COLO829 (cell line): ENCODE results near the gene THBS3.
"Not testable (repeated sequence)": the region's sequence is repeated elsewhere in the genome, so short reads cannot be mapped to it uniquely, and the experiment has no call there.

ENCODE experiments used
- DNase-seq: peaks from one replicate; pipeline ENCODE4 v3.0.0; 2012; ENCODE audit warnings: low spot score

The THBS3 gene

DNA sequence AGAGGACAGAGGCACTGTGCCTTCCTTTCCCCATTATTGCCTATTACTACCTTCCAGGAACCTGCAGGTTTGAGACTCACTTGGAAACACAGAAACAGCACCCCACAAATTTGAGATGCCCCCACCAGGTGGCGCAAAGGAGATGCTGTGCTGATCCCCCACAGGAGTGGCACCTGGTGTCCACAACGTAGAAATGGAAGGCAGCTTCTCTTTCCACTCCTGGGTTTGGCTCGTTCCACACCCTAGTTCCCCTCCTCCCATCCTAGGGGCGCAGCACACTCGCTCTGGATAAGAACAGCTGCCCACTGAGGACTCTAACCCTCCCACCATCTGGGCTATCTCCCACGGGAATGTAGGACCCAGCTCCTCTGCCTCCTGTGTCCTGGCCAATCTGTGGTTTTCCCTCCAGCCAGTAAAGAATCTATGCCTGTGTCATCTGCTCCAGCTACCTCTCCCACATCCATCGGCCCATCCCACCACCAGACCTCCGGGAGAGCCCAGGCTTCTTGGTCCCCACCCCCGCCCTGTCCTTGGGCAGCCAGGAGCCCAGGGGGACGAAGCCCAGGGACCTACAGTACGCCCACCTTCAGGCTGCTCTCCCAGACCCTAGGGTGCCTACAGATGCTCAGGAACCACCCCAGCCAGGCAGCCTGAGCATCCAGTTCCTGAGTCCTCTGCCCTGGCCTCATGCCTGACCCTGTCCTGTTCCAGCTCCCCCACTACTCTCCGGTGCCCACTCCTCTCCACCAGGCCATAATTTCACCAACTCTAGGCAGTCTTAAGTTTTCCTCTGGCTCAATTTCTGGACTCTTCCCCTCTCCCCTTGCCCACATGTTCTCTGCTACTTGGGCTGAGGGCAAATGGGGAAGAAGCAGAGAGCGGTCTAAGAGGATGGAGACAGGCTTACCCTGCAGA is 549 bp downstream of the THBS3 start:
- DNase-seq = peak; percentile 69

DNA sequence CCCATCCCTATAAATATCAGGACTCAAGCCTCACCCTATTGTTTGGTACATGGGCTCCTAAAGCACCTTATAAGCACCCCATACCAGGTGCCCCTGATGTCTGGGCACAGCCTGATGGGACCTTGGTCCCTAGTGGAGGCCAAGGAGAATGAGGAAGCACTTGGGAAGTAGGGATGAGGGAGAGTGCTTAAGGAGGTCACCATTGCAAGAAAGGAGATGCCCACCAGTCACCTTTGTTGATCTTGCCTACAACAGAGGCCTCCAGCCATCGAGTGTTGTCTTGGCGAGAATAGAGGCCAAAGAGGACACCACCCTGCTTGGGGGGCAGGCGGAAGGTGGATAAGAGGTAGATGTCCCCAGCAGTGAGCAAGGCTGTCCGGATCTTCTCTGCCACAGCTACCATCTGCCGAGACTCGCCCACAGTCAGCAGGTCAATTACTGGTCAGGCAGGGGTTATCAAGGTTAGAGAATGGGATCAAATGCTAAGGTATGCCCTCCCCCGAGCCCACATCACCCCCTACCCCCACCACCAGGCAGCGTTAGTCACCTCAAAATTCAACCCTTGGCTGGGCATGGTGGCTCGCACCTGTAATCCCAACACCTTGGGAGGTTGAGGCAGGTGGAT is 1.6 kb downstream of the THBS3 start:
- DNase-seq = no peak

DNA sequence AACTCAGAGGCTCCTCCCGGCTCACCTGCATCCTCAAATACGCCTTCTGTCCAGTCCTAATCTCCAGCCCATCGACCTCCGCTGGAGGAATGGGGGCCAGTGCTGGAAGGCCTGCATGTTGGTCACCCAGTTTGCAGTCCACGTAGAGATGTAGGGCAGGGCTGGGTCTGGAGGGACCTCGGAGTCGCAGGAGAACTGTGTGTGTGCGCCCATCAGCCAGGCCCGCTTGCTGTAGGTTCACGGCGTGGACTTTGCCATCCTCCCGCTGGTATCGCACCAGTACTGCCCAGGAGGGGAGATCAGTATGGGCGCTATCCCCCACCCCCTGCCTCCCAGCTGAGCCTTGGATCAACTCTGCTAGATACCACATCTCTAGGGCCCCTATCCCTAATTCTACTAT is 2.7 kb downstream of the THBS3 start:
- DNase-seq = no peak

DNA sequence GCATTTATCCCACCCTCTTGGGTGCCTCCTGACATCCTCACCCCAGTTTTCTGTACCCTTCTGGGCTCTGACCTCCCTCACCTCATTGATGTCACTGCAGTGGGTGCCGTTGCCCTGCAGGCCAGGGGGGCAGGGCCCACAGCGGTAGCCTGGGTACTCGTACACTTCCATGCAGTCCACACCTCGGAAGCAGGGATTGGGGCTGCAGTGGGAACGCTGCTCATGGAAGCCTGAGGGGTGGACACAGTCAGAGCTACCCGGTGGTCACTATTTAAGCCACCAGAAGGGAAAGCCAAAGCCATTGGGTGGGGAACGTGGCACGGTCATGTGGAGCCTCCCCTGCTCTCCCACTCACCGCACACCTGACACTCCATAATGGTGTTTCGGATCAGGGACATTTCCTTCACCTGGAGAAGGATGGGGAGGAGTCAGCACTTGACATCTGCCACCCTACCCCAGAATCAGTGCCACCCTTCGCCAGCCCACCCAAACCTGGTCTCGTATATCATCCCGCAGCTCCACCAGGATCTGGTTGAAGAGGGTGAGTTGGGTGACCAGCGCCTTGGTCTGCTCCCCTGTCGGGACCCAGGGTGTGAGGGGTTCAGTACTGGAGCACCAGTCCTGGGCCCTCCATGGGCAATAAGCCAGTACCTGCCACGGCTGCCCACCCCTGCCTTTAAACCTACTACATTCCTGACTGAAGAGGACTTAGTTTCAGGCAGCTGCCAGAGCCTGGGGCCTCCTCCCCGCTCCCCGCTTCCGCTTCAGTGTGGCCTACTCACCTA is 4.8 kb downstream of the THBS3 start:
- no peak for DNase-seq

DNA sequence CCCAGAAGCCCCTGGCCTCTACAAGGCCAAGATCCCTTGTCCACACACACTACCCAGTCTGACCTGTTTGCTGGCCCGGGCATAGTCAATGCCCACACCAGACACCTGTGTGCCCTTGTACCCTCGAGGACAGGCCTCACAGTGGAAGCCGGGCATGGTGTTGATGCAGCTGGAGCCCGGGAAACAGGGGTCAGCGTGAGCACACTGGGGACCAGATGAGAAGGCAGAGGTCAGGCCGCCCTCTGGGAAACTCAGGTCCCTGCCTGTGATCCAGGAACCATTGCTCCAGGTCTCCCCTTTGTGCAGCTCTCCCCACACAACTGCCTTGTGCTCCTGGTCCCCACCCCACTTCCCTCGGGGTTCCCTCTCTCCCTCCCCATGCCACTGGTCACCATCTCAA is 5.5 kb downstream of the THBS3 start:
- DNase-seq = no peak

DNA sequence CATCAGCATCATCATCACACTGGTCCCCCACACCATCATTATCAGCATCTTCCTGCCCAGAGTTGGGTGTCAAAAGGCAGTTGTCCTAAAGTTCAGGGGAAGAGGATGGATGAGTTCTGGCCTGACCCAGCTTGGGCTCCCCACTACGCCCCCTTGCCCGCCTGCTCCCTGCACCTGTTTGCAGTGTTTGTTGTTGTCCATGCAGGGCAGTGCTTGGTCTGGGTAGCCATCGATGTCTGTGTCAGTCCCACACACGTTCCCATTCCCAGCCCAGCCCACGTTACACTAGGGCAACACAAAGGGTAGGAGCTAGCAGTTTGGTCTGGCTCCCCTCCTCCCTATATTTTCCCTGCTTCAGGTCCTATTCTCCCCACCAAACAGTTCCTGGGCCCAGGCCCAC is 6.8 kb downstream of the THBS3 start:
- DNase-seq = no peak

DNA sequence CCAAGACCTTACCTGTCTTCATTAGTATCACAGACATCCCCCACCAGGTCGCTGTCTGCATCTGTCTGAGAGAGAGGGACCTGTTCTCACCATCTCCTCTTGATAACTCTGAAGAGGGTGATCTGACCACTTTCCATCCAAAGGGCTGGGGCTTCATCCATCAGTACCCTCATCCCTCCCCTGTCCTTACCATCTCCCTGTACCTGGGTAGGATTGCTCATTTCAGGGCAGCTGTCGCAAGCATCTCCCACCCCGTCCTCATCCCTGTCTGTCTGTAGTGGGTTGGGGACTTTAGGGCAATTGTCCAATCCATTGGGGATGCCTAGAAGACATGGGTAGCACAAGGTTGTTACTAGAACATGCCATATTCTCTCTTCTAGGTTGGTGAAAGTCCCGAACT is 7.9 kb downstream of the THBS3 start:
- no peak for DNase-seq

DNA sequence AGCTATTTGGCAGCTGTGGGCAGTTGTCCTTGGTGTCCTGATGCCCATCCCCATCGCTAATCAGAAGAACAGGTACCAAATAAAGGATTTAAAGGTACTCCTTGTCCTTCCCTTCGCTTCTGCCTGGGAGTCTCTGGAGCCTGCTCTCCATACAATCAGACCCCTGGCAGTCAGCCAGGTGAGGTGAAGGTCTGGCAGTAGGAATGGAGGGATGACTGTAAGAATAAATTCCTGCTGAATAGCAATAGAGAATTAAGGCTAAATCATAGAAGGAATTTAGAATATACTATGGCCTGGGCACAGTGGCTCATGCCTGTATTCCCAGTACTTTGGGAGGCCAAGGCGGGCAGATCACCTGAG is 9.2 kb downstream of the THBS3 start:
- no peak for DNase-seq

DNA sequence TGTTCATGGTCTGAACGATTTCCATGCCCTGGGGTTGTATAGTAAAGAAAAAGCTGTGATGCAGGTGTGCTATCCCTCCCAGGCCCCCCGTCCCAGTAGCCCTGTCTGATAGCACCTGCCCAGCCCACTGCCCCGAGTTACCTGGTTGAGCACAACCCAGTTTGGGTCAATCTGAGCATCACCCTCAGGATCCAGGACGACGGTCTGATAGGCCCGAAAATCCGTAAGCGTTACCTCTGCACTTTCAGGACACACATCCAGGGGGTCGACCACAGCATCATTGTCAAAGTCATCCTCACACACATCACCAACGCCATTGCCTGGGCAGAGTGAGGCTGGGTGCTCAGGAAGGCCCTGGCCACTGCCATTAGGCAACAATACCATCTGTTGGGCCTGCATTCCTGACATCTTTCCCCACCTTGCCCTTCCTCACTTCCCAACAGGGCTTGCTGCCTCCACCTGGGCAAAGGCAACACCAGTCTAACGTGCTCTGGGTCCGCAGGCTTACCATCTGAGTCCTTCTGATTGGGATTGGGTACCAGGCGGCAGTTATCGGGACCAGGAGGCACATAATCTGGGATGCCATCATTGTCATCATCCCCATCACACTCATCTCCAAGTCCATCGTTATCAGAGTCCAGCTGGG is 9.7 kb downstream of the THBS3 start:
- DNase-seq = no peak

DNA sequence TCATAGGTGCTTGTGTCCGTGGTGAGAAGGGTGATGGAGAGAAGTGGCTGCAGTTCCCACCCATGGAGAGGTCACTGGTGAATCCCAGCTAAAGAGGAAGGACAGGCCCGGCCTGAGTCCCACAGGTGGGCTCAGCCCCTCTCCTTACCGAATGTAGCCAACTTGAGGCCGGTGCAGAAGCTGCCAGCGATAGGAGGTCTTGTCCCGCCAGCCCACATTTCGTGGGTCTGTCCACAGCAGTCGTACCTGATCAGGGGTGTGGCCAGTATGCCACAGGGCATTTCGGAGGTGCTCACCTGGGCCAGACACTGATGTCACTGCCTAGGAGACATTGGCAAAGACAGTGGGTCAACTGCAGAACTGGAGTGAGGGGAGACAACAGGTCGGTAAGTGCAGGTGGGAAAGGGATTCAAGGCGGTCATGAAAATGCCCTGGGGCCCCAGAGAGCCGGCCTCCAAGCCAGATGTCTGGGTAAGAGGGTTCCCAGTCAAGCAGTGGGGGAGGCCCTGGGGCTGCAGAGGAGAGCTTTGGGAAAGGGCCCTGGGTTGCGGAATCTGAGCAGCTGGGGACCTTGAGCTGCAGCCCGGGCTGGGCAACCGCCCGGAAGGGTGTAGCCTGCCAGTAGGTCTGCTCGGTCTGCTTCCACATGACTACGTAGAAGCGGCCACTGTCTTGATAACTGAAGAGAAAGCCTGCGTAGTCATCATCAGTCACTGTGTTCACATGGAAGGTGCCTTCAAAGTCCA is 10.6 kb downstream of the THBS3 start:
- DNase-seq = no peak

DNA sequence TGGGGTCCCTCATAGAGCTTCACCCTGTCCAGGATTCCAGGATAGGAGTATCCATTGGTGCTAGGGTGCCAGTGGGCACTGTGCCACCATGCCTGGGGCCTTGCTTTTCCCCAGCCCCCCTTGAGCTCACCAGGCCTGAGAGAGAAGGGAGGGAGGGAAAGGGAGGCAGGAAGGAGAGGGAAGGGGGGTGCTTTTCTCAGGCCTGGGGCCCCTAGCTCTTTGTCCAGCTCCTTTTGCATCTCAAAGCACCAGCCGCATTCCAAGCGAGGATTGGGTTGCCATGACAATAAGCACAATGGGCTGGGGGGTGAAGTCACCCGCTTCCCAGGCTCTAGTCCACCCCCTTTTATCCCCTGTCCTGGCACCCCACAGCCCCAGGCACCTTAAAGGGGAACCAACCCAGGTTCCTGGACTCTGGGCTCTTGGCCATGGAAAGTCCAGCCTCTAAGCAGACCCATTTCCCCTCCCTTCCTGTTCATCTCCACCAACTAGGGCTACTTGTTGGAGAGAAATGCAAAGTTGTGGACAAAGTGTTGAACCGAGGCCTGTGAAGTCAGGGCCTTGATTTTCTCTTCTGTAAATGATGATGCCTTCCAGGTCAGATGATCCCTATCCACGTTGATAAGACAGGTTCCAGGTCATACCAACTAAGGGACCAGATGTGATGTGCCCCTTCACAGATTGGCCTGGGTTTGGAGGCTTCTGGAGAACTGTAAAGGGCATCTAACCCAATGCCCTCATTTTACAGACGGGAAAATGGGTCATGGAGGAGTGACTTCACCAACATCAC is 11.4 kb downstream of the THBS3 start:
- DNase-seq = no peak

DNA sequence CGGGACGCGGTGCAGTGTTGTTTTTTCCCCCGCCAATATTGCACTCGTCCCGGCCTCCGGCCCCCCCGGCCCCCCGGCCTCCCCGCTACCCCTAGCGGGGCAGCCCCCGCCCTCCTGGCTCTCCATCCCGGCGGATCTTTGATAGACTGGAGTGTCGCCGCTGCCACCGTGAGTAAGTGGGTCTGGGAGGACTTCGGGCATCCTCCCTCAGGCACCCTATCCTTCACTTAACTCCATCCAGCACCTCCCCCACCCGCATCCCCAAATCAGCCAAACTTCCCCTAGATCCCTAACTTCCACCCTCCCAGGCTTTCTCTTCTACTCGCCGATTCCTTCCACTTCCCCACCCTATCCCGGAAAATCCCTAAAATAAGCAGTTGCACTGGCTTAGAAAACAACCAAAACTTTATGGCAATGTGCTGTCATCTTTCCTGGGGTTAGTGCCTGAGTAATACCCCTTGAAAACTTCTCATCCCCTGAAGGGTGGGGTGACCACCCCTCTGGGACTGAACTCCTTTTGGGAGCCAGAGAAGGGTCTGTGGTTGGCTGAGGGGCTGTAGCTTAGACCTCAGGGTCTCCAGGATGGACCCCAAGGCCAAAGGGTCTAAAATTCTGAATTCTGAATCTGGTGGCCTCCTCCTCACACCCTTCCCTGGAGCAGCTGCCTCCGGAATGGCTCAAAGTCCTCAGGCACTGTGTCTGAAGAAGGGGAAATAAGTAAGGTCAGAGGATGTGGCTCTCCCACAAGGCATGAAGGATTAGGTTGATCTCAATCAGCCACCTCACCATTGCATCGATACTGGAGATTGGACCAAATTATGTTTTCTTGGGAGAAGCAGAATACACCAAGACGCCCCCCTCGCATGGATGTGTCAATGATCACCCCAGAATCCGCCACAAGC is 12.2 kb downstream of the THBS3 start:
- DNase-seq = no peak

DNA sequence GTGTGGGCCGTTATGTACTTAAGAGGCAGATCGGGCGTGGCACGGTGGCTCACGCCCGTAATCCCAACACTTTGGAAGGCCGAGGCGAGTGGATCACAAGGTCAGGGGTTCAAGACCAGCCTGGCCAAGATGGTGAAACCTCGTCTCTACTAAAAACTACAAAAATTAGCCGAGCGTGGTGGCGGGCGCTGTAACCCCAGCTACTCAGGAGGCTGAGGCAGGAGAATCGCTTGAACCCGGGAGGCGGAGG is 13.8 kb downstream of the THBS3 start:
- not testable (repeated sequence) for DNase-seq

DNA sequence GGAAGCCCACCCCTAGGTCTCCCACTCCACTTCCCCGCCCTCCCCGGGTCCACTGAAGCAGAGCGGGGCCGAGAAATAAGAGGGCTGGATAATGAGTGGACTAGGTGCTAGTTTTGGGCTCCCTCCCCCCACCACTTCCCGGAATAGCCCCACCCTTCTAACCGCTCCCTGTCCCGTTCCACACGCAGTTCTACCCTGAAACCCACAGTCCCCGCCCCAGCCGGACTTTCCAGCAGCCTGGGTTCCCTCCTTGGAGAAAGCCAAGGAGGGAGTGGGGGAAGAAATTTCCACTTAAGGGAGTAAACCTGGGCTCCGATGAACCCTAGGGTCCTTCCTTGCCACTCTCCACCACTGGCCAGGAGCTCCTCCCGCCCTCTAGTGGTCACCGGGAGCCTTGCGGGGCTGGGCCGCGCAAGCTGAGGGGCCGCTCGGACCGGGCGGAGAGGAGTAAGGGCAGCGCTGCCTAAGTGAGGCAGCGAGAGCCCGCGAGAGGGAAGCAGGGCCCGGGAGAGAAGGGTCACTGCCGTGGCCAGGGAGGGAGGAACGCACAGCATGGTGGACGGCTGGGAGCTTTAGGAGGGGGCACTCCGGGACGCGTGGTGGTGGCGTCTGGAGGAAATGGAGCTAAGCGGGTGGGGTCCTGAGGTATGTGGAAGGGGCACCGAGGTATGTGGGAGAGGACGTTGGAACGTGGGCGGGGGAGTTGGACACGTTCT is 14.3 kb downstream of the THBS3 start:
- DNase-seq = peak; percentile 91

DNA sequence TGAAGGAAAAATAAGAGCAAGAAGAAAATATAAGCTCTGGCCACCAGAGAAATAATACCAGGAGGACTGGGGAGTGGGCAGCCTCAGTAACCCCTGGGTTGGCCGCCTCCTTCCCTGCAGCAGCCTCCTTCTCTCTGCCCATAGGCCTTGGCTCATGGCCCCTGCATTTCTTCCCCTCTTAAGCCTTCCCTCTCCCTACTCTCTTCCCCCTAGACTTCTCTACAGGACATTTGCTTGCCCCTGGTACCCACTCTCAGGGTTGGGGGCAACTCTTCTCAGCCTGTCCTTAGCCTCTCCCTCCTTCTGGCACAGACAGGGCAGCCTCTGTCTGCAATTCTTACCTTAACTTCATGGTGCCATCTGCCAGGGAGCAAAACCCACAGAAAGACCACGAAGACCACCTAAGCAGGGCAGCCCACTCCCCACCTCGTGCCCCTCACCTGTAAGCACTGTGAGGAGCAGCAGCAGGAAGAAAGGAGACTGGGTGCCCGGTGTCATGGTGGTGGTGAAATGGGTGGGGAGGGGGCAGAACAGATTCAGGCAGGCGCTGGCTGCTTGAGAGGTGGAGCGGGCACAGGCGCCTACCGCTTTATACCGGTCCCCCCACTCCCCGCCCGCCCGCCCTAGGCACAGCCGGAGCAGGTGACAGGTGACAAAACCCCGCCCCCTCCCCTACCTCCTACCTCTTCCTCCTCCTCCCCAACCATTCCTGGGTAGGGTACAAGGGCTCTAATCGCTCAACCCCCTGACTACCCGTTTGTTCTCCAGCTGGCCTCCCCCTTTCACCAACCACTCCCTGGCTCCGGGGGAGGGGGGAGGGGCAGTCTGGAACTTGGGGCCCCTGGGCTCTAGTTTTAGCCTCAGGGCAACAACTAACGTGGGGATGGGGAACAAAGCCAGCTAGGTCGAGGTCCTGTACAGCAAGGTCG is 15.1 kb downstream of the THBS3 start:
- DNase-seq = no peak

DNA sequence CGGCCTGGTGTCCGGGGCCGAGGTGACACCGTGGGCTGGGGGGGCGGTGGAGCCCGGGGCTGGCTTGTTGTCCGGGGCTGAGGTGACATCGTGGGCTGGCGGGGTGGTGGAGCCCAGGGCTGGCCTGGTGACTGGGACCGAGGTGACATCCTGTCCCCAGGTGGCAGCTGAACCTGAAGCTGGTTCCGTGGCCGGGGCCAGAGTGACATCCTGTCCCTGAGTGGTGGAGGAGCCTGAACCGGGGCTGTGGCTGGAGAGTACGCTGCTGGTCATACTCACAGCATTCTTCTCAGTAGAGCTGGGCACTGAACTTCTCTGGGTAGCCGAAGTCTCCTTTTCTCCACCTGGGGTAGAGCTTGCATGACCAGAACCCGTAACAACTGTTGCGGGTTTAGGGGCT is 15.8 kb downstream of the THBS3 start:
- no peak for DNase-seq

DNA sequence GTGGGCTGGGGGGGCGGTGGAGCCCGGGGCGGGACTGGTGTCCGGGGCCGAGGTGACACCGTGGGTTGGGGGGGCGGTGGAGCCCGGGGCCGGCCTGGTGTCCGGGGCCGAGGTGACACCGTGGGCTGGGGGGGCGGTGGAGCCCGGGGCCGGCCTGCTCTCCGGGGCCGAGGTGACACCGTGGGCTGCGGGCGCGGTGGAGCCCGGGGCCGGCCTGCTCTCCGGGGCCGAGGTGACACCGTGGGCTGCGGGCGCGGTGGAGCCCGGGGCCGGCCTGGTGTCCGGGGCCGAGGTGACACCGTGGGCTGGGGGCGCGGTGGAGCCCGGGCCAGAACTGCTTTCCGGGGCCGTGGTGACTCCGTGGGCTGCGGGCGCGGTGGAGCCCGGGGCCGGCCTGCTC is 17.8 kb downstream of the THBS3 start:
- DNase-seq = not testable (repeated sequence)

DNA sequence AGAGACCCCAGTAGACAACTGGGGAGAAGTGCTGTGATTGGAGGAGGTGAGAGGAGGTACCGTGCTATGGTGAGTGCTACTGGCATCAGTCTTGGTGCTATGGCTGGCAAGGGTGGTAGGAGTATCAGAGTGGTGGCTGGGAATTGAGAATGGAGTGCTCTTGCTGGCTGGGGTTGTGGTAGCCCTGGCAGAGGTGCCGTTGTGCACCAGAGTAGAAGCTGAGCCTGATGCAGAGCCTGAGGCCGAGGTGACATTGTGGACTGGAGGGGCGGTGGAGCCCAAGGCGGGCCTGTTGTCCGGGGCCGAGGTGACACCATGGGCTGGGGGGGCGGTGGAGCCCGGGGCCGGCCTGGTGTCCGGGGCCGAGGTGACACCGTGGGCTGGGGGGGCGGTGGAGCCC is 19.4 kb downstream of the THBS3 start:
- no peak for DNase-seq
